Stimulated activated CD4-positive, alpha-beta T cell treated with anti-CD3 and anti-CD28 coated beads, TNF-alpha, amount 100 ng/mL, for 24 hours (primary cell): Measurements from ENCODE around the gene SLC66A1.

ENCODE experiments used
- DNase-seq, 3 experiments: peaks; one replicate each; pipeline ENCODE4 v3.0.0-alpha.2; 2020; ENCODE audit warnings: low read depth in 3 of 3

The SLC66A1 gene

GRCh38 chr1:19360843-19361610, 48.9 kb downstream of the SLC66A1 start:
- DNase-seq = no peak

GRCh38 chr1:19361611-19362147, 49.6 kb downstream of the SLC66A1 start:
- no peak for DNase-seq

- DNase-seq = no peak
Measured at GRCh38 chr1:19363536-19364152, 51.5 kb downstream of the SLC66A1 start.

- DNase-seq = no peak
Measured at GRCh38 chr1:19365721-19366120, 53.6 kb downstream of the SLC66A1 start.

GRCh38 chr1:19366599-19367536, 54.7 kb downstream of the SLC66A1 start:
- no peak for DNase-seq

- DNase-seq = no peak
Measured at GRCh38 chr1:19367584-19368041, 55.5 kb downstream of the SLC66A1 start.

- DNase-seq = no peak
Measured at GRCh38 chr1:19368050-19368449, 55.9 kb downstream of the SLC66A1 start.

GRCh38 chr1:19368964-19369363, 56.8 kb downstream of the SLC66A1 start:
- DNase-seq = no peak

GRCh38 chr1:19369396-19370090, 57.4 kb downstream of the SLC66A1 start:
- no peak for DNase-seq

- DNase-seq = no peak
Measured at GRCh38 chr1:19370453-19371170, 58.5 kb downstream of the SLC66A1 start.

GRCh38 chr1:19371226-19372135, 59.4 kb downstream of the SLC66A1 start:
- no peak for DNase-seq

- DNase-seq = no peak
Measured at GRCh38 chr1:19372136-19372514, 60.0 kb downstream of the SLC66A1 start.

- DNase-seq = no peak
Measured at GRCh38 chr1:19372602-19373001, 60.5 kb downstream of the SLC66A1 start.

GRCh38 chr1:19373211-19374082, 61.3 kb downstream of the SLC66A1 start:
- DNase-seq = no peak

GRCh38 chr1:19374083-19374801, 62.1 kb downstream of the SLC66A1 start:
- DNase-seq = no peak

- DNase-seq = no peak
Measured at GRCh38 chr1:19374926-19375325, 62.8 kb downstream of the SLC66A1 start.

GRCh38 chr1:19375631-19376400, 63.7 kb downstream of the SLC66A1 start:
- no peak for DNase-seq
